A549 (cell line): ENCODE measurements around the gene HSPA4.

Experiments used
- BCL3 ChIP-seq: fragments of >200 bp; sonication (Bioruptor Twin); formaldehyde crosslinking; IDR thresholded peaks from 3 replicates; pipeline ENCODE4 v1.6.1; 2016
- CHD2 ChIP-seq: fragments of 150-350 bp; IDR thresholded peaks from 2 replicates; pipeline ENCODE4 v1.6.1; 2014; ENCODE audit warnings: low read length; ENCODE audit not compliant: partially characterized antibody
- CHD4 ChIP-seq: fragments of 200-600 bp; sonication (generic); IDR thresholded peaks from 2 replicates; pipeline ENCODE4 v1.6.1; 2016; ENCODE audit warnings: antibody characterized with exemption, mild to moderate bottlenecking, borderline replicate concordance
- CTCF ChIP-seq: fragments of >200 bp; sonication (Bioruptor Twin); formaldehyde crosslinking; IDR thresholded peaks from 3 replicates; pipeline ENCODE4 v1.5.1; 2016
- JUN ChIP-seq, 2 experiments: fragments of >200 bp; sonication (Bioruptor Twin); formaldehyde crosslinking; IDR thresholded peaks; 2 replicates in 1 of 2; 3 replicates in 1 of 2; pipeline ENCODE4 v1.6.1; 2016 to 2017
- MAX ChIP-seq: IDR thresholded peaks from 2 replicates; pipeline ENCODE4 v1.6.1; 2012
- MAZ ChIP-seq: fragments of 150-350 bp; IDR thresholded peaks from 2 replicates; pipeline ENCODE4 v1.6.1; 2014; ENCODE audit warnings: antibody characterized with exemption, low read depth, low read length, borderline replicate concordance
- MYC ChIP-seq: IDR thresholded peaks from 2 replicates; pipeline ENCODE4 v1.6.1; 2012; ENCODE audit warnings: mild to moderate bottlenecking, inconsistent platforms, low read length, improper control_type of control experiment, borderline replicate concordance
- RCOR1 ChIP-seq: fragments of 150-350 bp; IDR thresholded peaks from 2 replicates; pipeline ENCODE4 v1.6.1; 2014; ENCODE audit warnings: antibody characterized with exemption, low read length, low read depth
- REST ChIP-seq: fragments of 200-600 bp; sonication (generic); IDR thresholded peaks from 2 replicates; pipeline ENCODE4 v1.6.1; 2016; ENCODE audit warnings: antibody characterized with exemption, mild to moderate bottlenecking, moderate library complexity
- SMC3 ChIP-seq: fragments of >200 bp; sonication (Bioruptor Twin); formaldehyde crosslinking; IDR thresholded peaks from 3 replicates; pipeline ENCODE4 v1.6.1; 2018; ENCODE audit warnings: inconsistent platforms

- no peak for TF ChIP-seq CHD2
- no peak for TF ChIP-seq CTCF
- no peak for TF ChIP-seq REST
- no peak for TF ChIP-seq RCOR1
- no peak for TF ChIP-seq MAX
- TF ChIP-seq SMC3, result no peak
- TF ChIP-seq BCL3, result no peak
- no peak for TF ChIP-seq MYC
- no peak for TF ChIP-seq MAZ
- TF ChIP-seq CHD4, result no peak
- TF ChIP-seq JUN (IDR thresholded peaks at IDR 0.05), result no peak
These were observed 96.2 kb downstream of the HSPA4 start for GRCh38 chr5:133147815-133148567.
